ENCODE measurements around the gene ASTL. TPM values are rescaled to one million over a fixed set of nuclear protein-coding genes. Genes with fewer than 3 reads are reported as not detected.
A peak's percentile ranks its signal among the peaks of the same experiment; 100 is the strongest.

Gene ASTL
- total and polyA plus RNA-seq, 9 of the 15 experiments (the other 6 are each of a cell fraction or from before 2014, with no cell fraction given), result not detected

GRCh38 chr2:96131813-96132745 is 6.2 kb downstream of the ASTL start:
- peak overlapping the region in 1 of 2 experiments; percentile 53; a peak in 1 of 4 replicates for H3K9ac ChIP-seq (ENCODE audit: insufficient read depth in 1 of 2, low read depth in 2 of 2, low read length in 2 of 2)
- ChIA-PET CTCF (ENCODE audit: low intra/inter-chr PET ratio) (no interaction called here), POLR2A (no interaction called here)
- H3K36me3 ChIP-seq (ENCODE audit: control insufficient read depth, insufficient read depth, low read length), result no peaks in the 10 kb centered on the region
- BruUV-seq (replicated peaks), result no TSS peak
- in situ Hi-C loops (cut with MboI), result loop anchor here (5.0 kb wide), 1 partner anchor 370 kb away; no protein-coding TSS in a partner anchor
- FAIRE-seq (no peak), ATAC-seq (no peak), DNase-seq (ENCODE audit: extremely low read depth in 1 of 4, low spot score in 3 of 4) (no peak)
- H3K4me2 ChIP-seq (ENCODE audit: insufficient read depth, low read length), result no peak overlapping the region
- no peak for TF ChIP-seq E2F3 (CRISPR knock-in tag; IDR thresholded peaks at IDR 0.05)
- TF ChIP-seq MTA1 (IDR thresholded peaks at IDR 0.05; ENCODE audit: borderline replicate concordance), result no peak
- no peak for TF ChIP-seq MCM2 (IDR thresholded peaks at IDR 0.05; ENCODE audit: low read depth)
- no peak for TF ChIP-seq ZNF583 (CRISPR knock-in tag; IDR thresholded peaks at IDR 0.05)
- no peak for TF ChIP-seq TAF1 (IDR thresholded peaks at IDR 0.05; ENCODE audit: control insufficient read depth, extremely low read depth, insufficient read depth, low read length, severe bottlenecking)
- no peak for TF ChIP-seq SRSF1 (IDR thresholded peaks at IDR 0.05; ENCODE audit: low read depth, low read length)
- TF ChIP-seq RBM25 (IDR thresholded peaks at IDR 0.05; ENCODE audit: low read depth, low read length, severe bottlenecking), result no peak
- TF ChIP-seq CAMTA2 (CRISPR knock-in tag; conservative IDR thresholded peaks at IDR 0.05), result no peak
- TF ChIP-seq USF1 (CRISPR knock-in tag; IDR thresholded peaks at IDR 0.05), result no peak
- TF ChIP-seq SUPT5H (IDR thresholded peaks at IDR 0.05), result no peak
- no peak for TF ChIP-seq DPF2 (IDR thresholded peaks at IDR 0.05)
- TF ChIP-seq RHOXF2B (CRISPR knock-in tag; conservative IDR thresholded peaks at IDR 0.05), result no peak
- no peak for TF ChIP-seq RBM15 (IDR thresholded peaks at IDR 0.05; ENCODE audit: insufficient read depth, low read length)
- no peak for TF ChIP-seq KLF10 (CRISPR knock-in tag; IDR thresholded peaks at IDR 0.05)
- H3K27me3 ChIP-seq (ENCODE audit: control insufficient read depth in 2 of 2, insufficient read depth in 2 of 2, low read length in 2 of 2), result peaks cover 56 to 77% of the 10 kb centered on the region in 2 experiments
- H3K4me3 ChIP-seq, result no peak overlapping the region
- intact Hi-C loops (cut with micrococcal nuclease), result no loop called here
- WGBS (ENCODE audit: insufficient coverage, low coverage, missing lambda C conversion rate), result under 1% methylated on average over 23 of the region's 26 CpGs
- H3K4me1 ChIP-seq (replicated peaks in 1 of 2; ENCODE audit: control insufficient read depth in 2 of 2, insufficient read depth in 2 of 2, low read length in 2 of 2), result peaks cover 0 to 11% of the 10 kb centered on the region in 2 experiments; a peak in 2 of 5 replicates
- no peak overlapping the region for H2AFZ ChIP-seq (ENCODE audit: low read depth, low read length)
- no peak overlapping the region for H3K27ac ChIP-seq (ENCODE audit: extremely low read depth, low read depth, low read length)
- peaks cover 14% of the 10 kb centered on the region; the same call in 1 of the 2 replicates for H4K20me1 ChIP-seq (replicated peaks; ENCODE audit: control insufficient read depth, insufficient read depth, low read length)
- H3K9me1 ChIP-seq (ENCODE audit: control insufficient read depth, insufficient read depth, low read length), result no peaks in the 10 kb centered on the region
- H3K79me2 ChIP-seq (ENCODE audit: control insufficient read depth, insufficient read depth, low read length), result no peaks in the 10 kb centered on the region
- H3K9me3 ChIP-seq (replicated peaks; ENCODE audit: control insufficient read depth, insufficient read depth, low read depth, low read length), result no peaks in the 10 kb centered on the region
